Cortex of kidney (tissue), 1 donor: ENCODE results near the gene GLS.
"Not testable (repeated sequence)": the region's sequence is repeated elsewhere in the genome, so short reads cannot be mapped to it uniquely, and the experiment has no call there.

Source experiments
- DNase-seq: peaks from one replicate; lab custom pipeline; 2025; lab: John Stamatoyannopoulos, UW

Gene GLS

DNA sequence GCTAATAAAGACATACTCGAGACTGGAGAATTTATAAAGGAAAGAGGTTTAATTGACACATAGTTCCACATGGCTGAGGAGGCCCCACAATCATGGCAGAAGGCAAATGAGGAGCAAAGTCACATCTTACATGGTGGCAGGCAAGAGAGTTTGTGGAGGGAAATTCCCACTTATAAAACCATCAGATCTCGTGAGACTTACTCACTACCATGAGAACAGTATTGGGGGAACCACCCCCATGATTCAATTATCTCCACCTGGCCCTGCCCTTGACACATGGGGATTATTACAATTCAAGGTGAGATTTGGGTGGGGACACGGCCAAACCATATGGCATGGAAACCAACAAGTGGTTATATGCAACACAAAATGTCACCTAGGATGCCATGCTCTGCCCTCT is 114.7 kb downstream of the GLS start:
- DNase-seq: not testable (repeated sequence)

DNA sequence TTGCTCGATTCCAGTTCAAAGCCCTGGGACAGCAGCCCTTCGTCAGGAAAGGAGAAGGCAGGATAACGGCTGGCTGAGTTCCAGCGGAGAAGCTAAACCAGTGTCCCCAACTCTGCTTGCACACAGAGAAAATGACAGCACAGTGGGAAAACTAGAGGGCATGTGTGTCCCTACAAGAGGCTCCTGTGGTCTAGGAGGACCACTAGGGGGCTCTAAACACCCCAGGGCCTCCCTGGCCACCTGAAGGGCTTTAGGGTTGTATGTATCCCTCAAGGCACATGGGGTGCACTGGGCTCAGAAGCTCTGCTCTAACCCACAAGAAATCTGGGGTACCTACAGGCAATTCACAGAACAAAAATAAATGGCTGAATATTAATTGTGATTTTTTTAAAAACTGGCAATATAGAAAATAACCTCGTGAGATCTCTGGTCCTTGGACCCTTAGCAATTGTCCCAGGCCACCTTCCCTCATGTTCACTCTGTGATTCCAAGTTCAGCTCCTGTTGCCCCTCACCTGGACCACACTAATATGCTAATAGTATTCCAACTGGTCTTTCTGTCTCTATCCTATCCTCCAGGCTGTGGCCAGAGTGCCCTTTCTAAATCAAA is 115.8 kb downstream of the GLS start:
- DNase-seq: no peak

GRCh38 chr2:190996947-190997346 is 116.3 kb downstream of the GLS start:
- DNase-seq: no peak

GRCh38 chr2:190997526-190998113 is 117.0 kb downstream of the GLS start:
- DNase-seq: no peak

GRCh38 chr2:190999058-190999457 is 118.4 kb downstream of the GLS start:
- no peak for DNase-seq

DNA sequence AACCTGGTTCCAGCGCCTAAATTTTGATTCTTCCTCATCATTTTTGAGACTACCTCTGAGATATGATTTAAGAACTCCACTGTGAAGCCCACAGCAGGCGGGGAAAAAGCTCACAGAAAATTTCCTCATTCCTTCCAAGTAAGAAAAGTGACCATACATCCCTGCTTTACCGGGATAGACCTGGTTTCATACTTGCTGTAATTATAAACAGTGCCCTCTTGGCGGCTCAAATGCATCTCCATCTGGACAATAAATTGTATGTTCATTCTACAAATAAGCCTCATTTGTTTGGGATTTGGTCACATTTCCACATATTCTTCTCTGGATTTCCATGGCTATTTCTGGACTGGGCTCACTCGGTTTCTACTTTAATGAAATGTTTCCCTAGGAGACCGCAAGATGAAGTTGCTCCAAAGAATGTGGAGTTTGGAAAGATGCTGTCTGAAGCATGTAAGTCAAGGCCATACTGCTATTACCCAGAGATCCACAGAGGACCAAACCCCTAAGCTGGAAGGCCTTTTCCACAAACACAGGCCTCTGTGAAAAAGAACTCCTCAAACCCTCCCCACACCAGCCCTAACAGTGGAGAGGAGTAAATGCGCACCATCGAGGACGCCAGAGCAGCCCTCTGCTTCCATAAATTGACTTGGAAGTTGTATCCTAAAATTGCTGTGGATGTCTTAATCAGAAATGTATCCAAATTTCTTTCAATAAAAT is 119.5 kb downstream of the GLS start:
- no peak for DNase-seq

DNA sequence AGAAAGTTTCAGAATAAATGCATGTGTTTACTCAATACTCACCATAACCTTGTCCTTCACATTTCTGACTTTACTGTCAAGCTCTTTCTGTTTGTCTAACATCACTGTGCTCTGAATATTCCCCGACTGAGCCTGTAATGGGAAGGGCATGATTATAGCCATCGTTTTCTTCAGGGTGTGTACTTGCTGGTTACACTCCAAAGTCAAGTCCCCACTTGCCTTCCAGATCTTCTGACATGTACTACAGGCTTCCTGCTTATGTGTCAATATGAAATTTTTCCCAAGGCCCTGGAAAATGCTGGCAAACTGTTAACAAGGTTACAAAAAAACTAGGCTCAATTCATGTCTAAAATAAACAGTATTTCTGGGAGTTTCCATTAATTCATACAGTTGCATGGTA is 120.4 kb downstream of the GLS start:
- DNase-seq: no peak

GRCh38 chr2:191001624-191002023 is 121.0 kb downstream of the GLS start:
- DNase-seq: no peak

DNA sequence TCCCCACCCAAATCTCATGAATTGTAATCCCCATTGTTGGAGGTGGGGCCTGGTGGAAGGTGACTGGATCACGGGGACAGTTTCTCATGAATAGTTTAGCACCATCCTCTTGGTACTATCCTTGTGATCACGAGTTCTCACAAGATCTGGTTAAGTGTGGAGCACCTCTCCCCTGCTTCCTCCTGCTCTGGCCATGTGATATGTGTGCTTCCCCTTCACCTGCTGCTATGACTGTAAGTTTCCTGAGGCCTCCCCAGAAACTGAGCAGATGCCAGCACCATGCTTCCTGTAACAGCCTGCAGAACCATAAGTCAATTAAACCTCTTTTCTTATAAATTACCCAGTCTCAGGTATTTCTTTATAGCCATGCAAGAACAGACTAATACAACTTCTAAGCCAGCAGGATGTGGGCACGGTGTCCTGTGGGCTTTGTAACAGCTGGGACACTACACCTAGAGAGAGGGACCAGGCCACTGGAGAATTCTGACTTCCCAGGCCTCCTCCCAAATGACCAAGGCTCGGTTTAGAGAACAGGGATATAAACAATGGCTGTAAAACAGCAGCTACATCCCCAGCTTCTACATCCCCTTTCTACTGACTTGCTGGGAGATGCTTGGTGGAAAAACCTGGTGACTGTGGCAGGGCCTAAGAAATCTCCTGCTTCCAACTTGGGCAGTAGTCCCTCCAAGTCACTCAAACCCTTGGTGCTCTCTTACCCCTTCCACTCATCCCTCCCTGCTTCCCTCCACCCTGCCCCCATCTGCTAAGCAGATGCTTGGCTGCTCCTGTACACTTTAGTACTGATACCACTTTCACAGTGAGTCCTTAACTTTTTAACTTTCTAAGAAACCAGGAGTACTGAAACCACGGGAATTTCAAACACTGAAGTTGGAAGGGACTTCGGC is 123.0 kb downstream of the GLS start:
- DNase-seq: no peak

GRCh38 chr2:191006297-191006696 is 125.7 kb downstream of the GLS start:
- no peak for DNase-seq

GRCh38 chr2:191006997-191007783 is 126.6 kb downstream of the GLS start:
- DNase-seq: no peak

DNA sequence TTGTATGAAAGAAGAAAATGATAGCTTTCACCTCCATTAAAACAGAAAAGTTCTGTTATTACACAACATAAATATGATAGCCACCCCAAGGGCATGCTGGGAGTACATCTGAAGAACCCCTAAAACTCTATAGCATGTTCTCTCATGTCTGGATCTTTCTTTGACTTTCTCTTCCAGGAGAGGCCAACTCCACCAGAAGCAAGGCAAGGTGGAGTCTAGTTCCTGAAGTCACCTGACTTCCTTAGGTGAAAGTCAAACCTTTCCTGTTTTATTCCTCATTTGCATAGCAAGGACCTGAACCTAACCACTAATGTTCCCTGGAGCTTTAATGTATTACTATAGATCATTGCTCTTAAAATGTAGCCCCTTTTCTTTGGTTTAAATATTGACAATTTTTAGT is 127.7 kb downstream of the GLS start:
- no peak for DNase-seq

DNA sequence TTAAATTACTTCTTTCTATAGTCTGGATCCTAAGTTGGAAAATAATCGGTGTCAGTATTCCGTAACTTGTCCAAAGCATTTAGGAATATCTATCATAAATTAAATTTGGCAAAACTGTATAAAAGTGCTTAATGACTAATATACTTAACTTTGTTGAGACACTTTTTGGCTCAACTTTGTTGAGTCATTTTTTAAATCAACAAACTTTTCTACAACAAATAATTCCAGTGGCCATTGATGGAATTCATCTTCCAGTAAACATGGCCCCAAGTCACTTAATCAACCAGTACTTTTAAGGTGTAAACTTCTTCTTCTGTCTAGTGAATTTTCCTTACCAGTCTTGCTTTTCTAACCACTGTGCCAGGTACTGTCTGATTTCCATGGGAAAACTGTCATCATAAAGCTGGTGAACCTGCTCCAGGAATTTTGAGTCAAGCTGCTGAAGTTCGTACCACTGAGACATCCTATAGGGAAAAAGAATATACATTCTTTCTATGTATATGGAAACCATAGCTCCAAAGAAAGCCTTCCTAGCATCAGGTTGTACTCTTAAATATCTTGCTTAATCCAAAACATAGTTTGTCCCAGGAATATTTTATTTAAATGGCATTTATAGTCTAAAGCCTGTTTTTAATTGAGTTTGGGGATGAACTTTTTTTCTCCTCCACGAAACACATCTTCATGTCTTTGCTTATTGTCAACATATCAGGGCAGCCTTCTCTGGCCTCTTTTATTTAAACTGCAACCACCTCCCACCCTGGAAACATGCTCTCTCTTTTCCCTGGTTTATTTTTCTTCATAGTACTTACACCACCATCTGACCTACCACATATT is 129.1 kb downstream of the GLS start:
- no peak for DNase-seq

DNA sequence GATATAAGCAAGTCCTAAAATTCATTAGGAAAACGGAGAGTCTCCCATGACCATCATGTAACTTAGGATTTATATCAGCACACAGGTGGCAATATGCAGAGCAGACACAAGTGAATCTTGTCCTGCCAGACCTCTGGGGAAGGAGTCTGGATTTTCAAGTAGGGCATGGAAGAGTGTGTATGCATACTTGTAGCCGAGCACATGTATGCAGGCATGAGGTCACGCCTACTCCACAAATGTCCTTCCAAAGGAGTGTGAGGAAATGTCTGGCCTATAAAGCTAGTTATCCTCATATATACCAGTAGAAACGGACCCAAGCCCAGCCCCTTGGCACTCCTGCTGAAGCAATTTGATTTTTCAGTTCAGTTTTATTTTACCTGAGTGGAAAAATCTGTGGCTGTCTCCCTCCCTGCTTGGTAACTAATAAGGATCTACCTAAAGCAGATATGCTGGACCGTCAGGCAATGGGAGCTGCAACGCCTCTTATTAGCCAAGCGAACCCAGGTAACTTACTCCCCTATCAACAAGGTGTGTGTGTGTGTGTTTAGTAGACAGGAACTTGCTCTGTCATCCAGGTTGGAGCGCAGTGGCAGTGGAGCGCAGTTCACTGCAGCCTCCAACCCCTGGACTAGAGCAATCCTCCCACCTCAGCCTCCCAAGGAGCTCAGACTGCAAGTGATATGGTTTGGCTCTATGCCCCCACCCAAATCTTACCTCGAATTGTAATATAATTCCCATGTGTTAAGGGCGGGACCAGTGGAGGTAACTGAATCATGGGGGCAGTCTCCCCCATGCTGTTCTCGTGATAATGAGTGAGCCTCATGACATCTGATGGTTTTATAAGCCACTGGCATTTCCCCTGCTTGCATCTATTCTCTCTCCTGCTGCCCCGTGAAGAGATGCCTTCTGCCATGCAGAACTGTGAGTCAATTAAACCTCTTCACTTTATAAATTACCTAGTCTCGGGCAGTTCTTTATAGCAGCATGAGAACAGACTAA is 130.6 kb downstream of the GLS start:
- no peak for DNase-seq

DNA sequence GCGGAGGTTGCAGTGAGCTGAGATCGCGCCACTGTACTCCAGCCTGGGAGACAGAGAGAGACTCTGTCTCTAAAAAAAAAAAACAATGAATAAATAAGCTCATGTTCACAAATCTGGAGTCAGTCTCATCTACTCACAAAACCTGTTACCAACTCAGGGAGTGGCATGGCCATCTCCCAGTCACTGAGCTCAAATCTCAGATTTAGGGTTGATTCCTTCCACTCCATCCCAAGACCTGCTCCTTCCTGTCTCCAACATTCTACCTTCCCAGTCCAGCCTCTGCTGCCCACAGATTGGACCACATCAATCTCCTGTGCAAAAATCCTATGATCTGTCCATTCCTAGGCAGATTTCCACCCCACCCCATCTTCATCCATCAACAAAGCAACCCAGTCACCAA is 131.7 kb downstream of the GLS start:
- no peak for DNase-seq

- DNase-seq: no peak
These were observed 132.4 kb downstream of the GLS start for GRCh38 chr2:191012845-191013681.

- DNase-seq: no peak
These were observed 133.0 kb downstream of the GLS start for GRCh38 chr2:191013682-191013931.

GRCh38 chr2:191013932-191014652 is 133.5 kb downstream of the GLS start, which contains the start of gene STAT1:
TSS of gene STAT1 (minus strand) at chr2:191014171. CDS start at chr2:191010003, 4,168 bp downstream.
- peak; percentile 65 for DNase-seq
